SK-N-DZ (cell line): ENCODE results near the gene OSBPL7.
"Not testable (repeated sequence)": the region's sequence is repeated elsewhere in the genome, so short reads cannot be mapped to it uniquely, and the experiment has no call there.

Experiments
- DNase-seq: peaks from one replicate; pipeline ENCODE4 v3.0.0-alpha.2; 2015; ENCODE audit warnings: low spot score

OSBPL7 gene

GRCh38 chr17:47774331-47774730, 47.3 kb downstream of the OSBPL7 start:
- no peak for DNase-seq

GRCh38 chr17:47773649-47774048, 47.9 kb downstream of the OSBPL7 start:
- DNase-seq, result not testable (repeated sequence)

- no peak for DNase-seq
Observed at GRCh38 chr17:47763913-47764582, 57.5 kb downstream of the OSBPL7 start.

- DNase-seq, result no peak
Observed at GRCh38 chr17:47762728-47763127, 58.9 kb downstream of the OSBPL7 start.

- no peak for DNase-seq
Observed at GRCh38 chr17:47760409-47761140, 61.0 kb downstream of the OSBPL7 start.

GRCh38 chr17:47757386-47757785, 64.2 kb downstream of the OSBPL7 start:
- DNase-seq, result no peak
